ENCODE measurements around the gene RACGAP1.

RACGAP1 gene

GRCh38 chr12:50025187-50026059 is at the start of gene RACGAP1:
TSS of gene RACGAP1 (minus strand) at chr12:50025494. CDS start at chr12:50016715, 8,779 bp downstream.
- peak; percentile 98 for DNase-seq

GRCh38 chr12:50073712-50074111 is 48.4 kb upstream of the RACGAP1 start:
- no peak for DNase-seq

- DNase-seq: no peak
Measured at GRCh38 chr12:50073206-50073605, 47.9 kb upstream of the RACGAP1 start.

- DNase-seq: no peak
Measured at GRCh38 chr12:50072198-50072907, 47.1 kb upstream of the RACGAP1 start.

- DNase-seq: peak; percentile 68
Measured at GRCh38 chr12:50070314-50071060, 45.2 kb upstream of the RACGAP1 start.

- DNase-seq: no peak
Measured at GRCh38 chr12:50069539-50069938, 44.2 kb upstream of the RACGAP1 start.

GRCh38 chr12:50069069-50069468 is 43.8 kb upstream of the RACGAP1 start:
- DNase-seq: no peak

- no peak for DNase-seq
Measured at GRCh38 chr12:50066402-50066801, 41.1 kb upstream of the RACGAP1 start.

GRCh38 chr12:50065726-50066310 is 40.5 kb upstream of the RACGAP1 start:
- no peak for DNase-seq

GRCh38 chr12:50062728-50063460 is 37.6 kb upstream of the RACGAP1 start:
- DNase-seq: no peak

GRCh38 chr12:50061946-50062686 is 36.8 kb upstream of the RACGAP1 start:
- no peak for DNase-seq

GRCh38 chr12:50061171-50061570 is 35.9 kb upstream of the RACGAP1 start:
- no peak for DNase-seq

- DNase-seq: no peak
Measured at GRCh38 chr12:50060120-50060468, 34.8 kb upstream of the RACGAP1 start.

- DNase-seq: no peak
Measured at GRCh38 chr12:50059440-50060119, 34.3 kb upstream of the RACGAP1 start.

GRCh38 chr12:50058743-50059312 is 33.5 kb upstream of the RACGAP1 start:
- no peak for DNase-seq

- no peak for DNase-seq
Measured at GRCh38 chr12:50057896-50058670, 32.8 kb upstream of the RACGAP1 start.

GRCh38 chr12:50057000-50057841 is 31.9 kb upstream of the RACGAP1 start, which contains the start of gene ASIC1:
TSS of gene ASIC1 (plus strand) at chr12:50057596. CDS start at chr12:50058767, 1,171 bp downstream.
- DNase-seq: peak; percentile 32

GRCh38 chr12:50056639-50056976 is 31.3 kb upstream of the RACGAP1 start:
- no peak for DNase-seq

All from CD4-positive, alpha-beta T cell treated with Interleukin-12 subunit alpha and Interleukin-12 subunit beta, for 1 hour (primary cell).